HT1080 (cell line): Measurements from ENCODE around the gene HIVEP3. TPM values are rescaled to one million over a fixed set of nuclear protein-coding genes. Genes with fewer than 3 reads are reported as not detected.
A peak's percentile ranks its signal among the peaks of the same experiment; 100 is the strongest.
"Not testable (repeated sequence)": the region's sequence is repeated elsewhere in the genome, so short reads cannot be mapped to it uniquely, and the experiment has no call there.

ENCODE experiments used
- DNase-seq: peaks from one replicate; pipeline ENCODE4 v3.0.0-alpha.2; 2015; ENCODE audit warnings: low read depth
- total RNA-seq: library from RNA; depleted of rRNA; stranded (reverse); fragments of >200 nt; shearing (Covaris generic); gene quantifications from 2 replicates; pipeline ENCODE4 v1.2.3, GENCODE V29; 2014

HIVEP3 gene
- total RNA-seq, 1 experiment from 2014 or later = 6.2 TPM

DNA sequence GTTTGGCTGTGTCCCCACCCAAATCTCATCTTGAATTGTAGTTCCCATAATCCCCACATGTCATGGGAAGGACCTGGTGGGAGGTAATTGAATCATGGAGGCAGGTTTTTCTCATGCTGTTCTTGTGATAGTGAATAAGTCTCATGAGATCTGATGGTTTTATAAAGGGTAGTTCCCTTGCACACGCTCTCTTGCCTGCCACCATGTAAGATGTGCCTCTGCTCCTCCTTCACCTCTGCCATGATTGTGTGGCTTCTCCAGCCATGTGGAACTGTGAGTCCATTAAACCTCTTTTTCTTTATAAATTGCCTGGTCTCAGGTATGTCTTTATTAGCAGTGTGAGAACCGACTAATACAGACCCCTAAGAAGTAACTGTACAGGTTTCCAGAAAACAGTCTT is 2.5 kb upstream of the HIVEP3 start:
- not testable (repeated sequence) for DNase-seq

DNA sequence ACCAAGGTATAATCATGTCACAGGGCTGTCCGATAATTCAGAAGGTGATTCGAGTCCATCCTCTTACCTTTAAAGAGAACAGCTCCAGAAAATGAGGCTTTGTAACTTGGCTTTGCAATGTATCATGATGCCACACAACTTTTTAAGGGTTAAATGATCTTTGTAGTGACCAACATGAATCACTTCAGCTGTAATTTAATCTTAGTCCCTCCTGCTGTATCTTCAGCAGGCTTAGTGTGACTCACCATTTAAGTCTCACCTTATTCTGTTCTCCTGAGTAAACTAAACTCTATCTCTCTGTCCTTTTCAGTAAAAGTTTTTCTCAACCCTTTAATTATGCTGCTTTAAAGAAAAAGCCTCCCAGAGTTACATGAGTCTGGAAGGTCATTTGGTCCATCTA is 1.9 kb upstream of the HIVEP3 start:
- DNase-seq = peak; percentile 88

DNA sequence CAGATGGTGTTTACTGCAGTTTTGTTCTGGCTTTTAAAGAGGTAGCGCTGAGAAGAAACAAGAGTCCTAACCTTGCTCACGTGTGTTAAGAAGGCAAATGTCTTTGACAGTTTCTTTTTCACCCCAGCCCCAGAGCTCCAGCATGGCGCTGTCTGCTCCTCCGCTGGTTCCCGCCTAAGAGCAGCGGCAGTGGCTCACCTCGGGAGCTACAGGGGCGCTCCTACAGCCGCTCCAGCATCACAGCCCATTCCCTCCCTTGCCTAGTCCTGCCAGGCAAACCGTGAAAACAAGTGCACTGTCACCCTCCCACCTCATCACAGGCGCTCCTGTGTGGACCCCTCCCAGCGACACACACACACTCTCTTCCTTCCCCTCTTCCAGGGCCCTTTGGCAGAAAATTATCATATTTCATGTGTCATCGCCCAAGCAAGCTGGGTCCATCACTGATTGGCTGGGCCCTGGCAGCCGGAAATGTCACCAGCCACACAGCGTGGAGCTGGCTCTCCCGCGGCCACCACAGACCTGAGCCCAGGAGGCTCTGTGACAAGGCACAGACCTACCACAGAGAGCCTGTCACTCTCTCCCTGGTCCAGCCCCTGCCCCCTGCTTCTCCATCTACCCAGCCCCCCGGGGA is 1.2 kb upstream of the HIVEP3 start:
- peak; percentile 86 for DNase-seq

DNA sequence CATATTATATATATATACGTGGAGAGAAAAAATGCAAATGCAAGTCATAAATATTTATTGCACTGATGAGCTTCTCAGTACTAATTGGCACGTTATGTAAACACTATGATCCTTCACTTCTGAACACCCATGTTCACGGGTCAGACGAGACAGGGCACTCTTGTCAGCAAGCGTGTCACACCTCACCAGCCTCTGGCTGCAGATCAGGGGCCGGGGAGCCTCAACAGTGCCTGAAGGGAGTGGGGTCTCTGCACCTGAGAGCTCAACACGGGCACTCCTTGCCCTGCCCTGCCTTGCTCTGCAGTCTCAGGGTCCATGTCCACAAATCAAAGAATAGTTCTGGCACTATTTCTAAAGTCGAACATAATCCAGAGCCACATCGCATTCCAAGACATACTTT is 409 bp upstream of the HIVEP3 start:
- DNase-seq = no peak

DNA sequence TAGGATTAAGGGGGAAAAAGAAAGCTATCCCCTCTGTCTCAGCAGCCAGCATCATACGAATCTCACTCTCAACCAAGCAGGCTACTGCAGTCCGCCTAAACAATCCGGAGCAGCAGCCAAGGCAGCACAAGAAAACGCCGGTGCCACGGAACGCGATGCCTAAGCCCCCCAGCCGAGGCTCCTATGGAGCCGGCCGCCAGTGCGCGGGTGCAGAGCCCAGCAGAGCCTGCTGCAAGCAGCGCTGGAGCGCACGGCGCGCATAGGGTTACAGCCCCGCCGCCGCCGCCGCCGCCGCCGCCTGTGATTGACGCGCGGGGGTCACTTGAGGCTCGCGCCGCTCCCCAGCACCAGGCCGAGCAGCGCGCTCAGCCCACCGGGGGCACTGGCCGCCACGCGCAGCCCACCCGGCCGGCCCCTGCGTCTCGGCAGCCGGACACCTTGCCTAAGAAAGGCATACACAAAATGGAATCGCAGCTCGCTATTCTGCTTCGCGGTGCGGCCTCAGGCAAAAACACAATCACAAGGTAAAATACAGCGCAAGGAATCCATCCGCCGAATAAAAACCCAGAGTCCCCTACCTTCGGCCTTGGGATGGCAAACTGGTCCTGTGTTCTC is 780 bp downstream of the HIVEP3 start:
- DNase-seq = no peak

DNA sequence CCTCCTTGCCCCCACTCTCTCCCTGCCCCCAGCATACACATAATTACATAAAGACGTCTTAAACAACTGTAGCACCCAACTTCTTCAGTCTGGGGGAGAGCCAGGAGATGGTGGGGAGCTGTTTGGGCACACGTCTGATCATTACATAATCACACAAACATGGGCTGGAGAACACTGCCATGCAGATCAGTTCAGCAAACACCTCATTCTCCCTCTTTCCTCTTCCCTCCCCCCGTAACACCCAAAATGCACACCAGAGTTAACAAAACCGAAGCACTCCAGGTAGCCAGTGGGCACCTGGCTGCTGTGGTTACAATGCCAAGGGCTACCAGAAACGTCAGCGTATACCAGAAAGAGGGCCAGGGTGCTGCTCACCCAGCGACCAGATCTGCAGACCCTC is 1.6 kb downstream of the HIVEP3 start:
- no peak for DNase-seq

DNA sequence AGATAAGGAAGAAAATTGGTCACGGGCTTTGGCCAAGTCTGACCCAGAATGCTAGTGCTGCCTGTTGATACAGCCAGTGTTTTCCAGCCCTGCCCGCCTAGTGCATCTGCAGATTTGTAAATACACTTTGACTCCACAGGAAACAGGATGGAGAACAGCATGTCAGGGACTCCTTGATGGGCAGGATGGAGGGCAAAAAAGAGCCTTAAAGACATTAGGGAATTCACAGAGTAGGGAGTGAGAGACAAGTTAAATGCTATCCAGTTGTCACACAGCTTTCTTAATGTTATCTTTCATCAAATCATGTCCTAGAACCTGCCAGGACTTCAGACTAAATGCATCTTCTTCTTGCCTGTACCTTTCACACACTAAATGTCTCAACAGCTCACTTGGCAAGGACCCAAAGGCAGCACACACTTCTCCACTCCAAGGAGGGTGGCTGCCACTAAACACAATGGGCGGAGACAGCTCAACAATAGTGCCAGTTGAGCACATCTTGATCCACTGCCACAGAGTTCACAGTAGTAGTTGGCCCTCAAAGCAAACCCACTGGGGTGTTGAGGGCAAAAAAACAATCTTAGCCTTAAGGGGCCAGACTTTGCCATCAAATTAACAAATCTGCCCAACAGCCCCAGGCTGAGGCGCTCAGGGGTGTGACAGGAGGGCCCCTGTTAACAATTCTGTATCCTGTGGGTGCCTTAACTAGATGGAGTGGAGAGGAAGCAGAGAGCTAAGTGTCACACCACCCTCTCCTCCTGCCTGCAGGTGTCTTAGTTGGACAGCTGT is 2.7 kb downstream of the HIVEP3 start:
- peak; percentile 30 for DNase-seq

DNA sequence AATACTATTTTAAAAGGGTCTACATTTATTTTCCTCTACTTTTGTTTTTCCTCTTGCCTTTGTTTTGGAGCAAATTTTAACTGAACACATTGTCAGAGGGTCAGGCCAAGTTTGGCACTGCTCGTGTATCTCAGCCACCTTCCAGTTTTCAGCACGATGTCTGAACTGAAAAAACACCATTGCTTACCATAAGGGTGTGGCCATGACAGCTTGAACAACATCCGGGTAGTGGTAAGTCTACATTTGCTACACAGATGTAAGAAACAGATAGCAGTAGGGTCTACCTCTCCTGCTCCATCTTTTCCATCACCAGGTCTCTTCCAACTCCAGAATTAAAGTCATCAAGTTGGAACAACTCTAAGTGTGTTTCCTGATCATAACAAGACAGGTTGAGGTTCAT is 4.2 kb downstream of the HIVEP3 start:
- no peak for DNase-seq

DNA sequence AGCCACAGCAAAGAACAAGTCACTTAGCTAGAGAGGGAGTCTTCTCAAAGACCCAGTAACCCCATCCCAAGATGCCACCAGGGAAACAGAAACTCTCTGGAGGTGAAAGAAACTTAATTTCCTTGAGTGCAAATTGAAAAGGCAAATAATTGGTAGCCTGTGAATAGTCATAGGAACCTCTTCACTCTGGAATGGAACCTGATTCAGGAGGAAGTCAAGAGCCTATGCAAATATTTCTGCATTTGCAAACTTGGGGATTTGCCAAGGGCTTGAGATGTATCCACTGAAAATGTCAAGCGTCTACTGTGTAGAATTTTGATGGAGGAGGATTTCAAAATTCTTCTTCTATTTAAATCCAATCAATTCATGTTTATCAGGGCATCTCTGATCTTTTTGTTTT is 5.7 kb downstream of the HIVEP3 start:
- no peak for DNase-seq

DNA sequence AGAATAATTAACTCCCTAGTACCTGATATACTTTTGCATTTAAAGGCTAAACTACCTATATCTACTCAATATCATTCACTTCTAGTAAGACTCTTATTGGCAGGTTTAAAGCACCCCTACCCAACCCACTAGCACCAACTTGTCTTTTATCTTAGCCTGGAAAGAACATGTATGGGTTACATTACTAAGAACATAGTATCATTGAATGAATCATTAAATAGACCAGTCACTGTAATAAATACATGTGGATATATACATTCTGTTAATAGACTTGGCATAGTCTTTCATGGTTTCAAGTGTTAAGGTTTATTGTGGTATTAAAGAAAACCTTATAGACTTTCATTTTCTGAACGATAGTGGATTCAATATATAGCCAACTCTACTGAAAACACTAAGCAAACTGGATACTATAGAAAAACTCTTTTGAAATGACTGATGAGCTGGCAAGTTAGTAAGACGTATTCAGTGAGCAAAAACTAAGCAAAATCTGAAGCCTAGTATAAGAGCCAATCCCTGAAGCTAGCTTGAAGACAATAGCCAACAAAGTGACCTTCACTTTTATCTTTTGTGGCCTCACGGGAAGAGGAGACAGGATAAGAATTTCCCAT is 10.3 kb downstream of the HIVEP3 start:
- DNase-seq = no peak

DNA sequence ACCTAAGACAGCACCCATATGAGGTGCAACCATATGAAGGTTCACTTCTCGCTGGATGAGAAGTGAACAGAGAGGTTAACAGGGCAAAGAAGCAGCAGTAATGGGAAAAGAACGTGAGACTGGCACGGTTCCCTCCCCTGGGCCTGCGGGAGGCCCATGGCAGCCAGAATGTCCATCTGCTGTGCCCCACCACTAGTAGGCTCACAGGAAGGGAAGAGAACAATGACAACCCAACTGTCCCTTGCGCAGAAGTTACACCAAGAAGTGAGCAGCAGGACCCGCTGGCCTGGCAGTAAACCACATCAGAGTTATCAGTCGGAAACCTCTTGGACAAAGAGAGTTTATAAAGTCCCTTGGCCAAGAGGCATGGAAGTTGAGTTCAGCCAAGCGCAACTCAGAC is 11.3 kb downstream of the HIVEP3 start:
- DNase-seq = no peak

DNA sequence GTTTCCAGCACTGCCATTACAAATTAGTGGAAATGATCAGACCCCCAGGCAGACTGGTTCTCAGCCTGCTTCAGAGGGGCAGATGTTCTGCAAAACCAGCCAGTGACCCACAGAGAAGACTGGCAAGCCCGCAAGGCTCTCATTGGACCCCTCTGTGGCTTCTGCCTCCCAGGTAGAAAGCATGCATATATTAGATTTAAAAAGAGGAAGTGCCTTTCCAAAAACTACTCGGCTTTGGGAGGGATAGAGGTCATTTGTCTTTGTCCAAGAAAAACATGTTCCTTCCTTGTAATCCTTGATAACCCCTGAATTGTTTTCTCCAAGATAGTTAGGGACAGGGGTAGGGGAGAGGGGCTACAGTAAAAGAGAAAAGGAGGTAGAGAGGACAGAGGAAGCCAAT is 11.8 kb downstream of the HIVEP3 start:
- DNase-seq = no peak

DNA sequence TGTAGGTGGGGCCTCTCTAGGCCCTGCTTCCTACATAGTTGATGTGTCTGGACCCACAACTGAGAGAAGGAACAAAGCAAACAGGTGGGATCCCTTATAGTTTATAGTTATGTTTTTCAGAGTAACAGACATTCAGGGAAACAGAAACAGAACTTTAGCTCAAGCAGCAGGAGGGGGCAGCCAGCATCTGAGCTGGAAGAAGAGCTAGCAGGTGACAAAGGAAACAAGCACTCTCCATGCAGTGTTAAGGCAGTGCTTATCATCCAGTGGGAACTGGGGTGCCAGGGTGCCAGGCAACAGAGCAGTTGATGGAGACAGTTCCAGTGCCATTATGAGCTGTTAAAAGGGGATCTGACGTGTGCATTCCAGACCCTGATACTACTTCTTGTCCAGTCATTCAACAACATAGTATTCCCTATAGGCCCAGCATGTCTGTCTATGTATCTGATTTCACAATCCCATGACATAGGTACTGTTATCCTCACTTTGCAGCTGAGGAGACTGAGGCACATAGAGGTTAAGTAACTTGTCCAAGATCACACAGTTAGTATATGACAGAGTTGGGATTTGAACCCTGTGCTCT is 13.5 kb downstream of the HIVEP3 start:
- DNase-seq = no peak

DNA sequence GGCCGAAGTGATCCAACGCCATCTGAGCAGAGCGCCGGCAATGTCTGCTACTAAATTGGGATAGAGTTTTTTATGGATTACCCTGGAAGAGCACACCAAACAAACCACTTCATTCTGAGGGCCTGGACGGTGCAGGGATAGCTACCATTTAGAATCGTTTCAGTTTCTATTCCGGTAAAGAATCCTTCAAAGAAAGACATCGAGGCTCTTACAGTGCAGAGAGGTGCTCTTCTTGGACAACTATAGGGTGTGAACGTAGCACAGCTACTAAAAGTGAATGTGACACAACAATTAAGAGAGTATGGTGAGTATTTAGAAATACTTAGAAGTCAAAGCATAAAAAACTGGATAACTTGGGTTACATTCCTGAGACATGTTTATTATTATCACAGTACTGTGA is 16.1 kb downstream of the HIVEP3 start:
- DNase-seq = no peak

DNA sequence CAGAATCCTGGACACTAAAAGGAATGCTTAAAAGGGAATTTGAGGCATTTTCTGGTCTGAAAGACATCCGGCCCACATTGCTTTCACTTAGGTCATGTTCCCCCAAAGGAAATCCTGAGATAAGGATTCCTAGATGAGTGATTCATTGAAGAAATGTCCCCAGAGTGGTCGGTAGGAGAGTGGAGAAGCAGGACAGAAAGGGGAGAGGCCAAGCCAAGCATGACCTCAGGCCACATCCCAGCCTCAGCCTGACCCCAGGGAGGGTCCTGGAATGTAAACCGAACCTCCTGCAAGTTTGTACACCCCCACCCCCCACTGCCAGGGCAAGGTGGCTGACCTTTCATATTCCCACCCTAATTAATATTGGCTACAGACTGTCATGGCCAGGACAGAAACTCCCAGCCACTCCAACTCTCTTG is 16.6 kb downstream of the HIVEP3 start:
- peak; percentile 93 for DNase-seq

DNA sequence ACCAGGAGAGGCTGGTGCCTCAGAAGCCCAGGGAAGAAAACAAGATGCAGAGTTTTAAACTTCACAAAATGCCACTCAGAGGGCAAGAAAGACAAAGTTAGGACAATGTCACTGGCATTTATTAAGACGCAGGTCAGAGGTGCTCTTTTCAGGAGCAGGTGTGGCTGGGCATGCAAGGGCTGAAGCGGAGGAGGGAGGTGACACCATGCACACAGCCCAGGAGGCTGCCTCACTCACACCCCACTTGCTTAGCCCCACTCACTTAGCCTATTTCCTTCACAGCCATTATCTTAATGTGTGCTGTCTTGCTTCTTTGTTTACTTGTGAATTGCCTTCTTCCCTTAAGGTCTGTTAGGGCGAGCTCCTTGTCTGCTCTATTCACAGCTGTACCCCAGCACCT is 17.2 kb downstream of the HIVEP3 start:
- DNase-seq = no peak

DNA sequence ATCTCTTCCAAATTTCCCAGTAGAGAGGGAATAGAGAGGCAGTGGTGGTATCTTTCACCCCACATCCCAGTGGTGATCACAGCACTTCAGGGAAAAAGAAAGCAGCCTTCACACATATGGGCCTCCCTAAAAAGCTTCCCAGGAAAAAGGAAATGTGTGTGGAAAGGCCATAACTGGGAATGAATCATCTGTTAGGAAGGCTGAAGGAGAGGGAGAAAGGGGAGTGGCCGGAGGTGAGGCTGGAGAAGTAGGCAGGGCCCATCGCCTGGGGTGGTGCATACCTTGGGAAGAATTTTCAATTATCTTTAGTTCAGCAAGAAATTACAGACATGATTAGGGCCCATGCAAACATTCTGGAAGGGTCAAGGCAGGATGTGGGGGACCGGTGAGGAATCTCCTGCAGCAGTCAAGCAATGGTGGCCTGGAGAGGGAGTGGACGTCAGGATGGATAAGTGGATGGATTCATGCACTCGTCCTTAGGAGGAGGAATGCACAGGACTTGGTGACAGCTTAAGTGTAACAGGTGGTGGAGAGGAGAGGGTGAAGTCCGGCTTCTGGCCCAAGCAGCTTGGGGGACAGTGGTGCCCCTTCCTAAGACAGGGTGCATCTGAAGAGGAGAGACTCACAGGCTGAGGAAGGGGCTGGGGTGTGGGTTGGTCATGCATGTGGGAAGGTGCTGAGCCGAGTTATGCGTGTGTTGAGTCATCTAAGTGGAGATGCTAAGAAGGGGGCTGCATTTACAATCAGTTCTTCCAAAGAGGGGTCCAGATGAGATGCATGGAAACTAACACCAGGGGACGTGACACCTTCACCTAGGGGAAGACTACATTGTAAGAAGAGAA is 17.9 kb downstream of the HIVEP3 start:
- peak; percentile 93 for DNase-seq

DNA sequence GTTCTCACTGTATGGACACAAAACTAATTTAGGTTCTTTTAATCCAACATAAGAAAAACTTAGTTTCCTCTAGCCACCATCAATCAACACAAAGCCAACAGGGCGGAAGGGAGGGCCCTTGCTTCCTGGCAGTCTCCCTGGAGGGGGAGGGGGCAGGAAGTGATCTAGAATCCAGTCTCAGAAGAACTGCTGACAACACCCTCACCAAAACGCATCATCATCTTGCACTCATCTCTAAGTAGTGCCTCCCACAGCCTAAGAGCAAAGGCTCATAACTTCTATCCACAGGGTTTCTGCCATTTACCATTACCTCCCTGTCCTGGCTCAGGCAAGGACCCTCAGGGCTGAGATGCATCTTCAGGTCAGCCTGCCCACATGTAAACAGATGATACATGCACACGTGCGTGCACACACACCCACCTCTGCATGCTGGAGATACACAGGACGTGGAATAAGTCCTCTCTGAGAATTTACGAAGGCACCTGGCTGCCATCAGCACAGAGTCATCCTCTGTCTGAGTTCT is 20.5 kb downstream of the HIVEP3 start:
- peak; percentile 92 for DNase-seq

DNA sequence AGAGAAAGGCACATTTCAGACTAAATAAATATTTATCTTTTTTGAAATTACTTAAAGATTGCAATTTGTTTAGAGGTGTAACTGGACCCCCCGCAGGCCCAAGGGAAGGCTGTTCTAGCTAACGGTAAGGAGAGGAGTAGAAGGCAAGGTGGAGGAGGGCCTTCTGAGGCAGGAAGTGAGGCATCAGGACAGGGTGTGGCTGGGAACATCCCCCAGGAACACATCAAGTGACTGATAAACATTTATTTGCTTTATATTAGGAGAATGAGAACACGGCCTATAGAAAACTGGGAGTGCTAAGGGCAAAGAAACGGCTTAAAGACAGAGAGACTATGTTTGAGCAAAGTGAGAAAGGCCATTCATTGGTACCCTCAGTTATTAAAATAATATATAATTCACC is 23.2 kb downstream of the HIVEP3 start:
- DNase-seq = peak; percentile 80

DNA sequence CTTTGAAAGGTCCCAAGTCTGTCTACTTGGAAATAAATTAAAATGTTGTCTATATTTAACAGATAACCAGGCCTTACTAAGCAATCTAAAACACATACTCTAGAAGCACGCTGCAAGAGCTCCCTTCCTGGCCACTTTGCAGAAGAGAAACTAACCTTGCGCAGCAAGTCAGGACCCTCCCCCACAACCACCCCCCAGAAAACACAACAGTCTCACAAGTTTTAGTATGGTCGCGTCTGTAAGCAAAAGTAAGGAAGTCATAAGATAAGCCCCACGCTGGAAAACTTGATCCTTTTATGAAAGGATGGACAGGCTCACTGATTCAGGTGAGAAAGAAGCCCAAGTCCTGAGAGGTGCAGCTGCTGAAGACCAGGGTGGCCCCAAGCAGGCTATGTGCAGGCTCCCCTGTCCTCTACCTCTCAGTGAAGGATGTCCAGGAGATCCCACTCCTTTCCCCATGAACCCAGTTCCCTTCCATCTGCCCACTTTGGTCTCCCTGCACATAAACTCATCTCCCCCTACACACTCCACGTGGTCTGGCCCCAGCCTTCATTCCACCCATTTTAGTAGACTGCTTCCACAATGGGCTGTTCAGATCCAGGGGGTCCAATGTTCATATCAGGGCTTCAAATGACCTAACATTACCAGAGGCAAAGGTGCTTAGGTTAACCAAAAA is 23.8 kb downstream of the HIVEP3 start:
- DNase-seq = no peak
